Nephron progenitor cell (in vitro differentiated cells): ENCODE results near the gene CLEC4G.
"Not testable (repeated sequence)": the region's sequence is repeated elsewhere in the genome, so short reads cannot be mapped to it uniquely, and the experiment has no call there.

Experiments
- DNase-seq: peaks from one replicate; pipeline ENCODE4 v3.0.0; 2021
- H3K27ac Mint-ChIP-seq: 2 replicates; pipeline ENCODE4 v1.8.0; 2021; ENCODE audit warnings: mild to moderate bottlenecking, moderate library complexity, mixed read lengths
- H3K27me3 Mint-ChIP-seq: 2 replicates; pipeline ENCODE4 v1.8.0; 2021; ENCODE audit warnings: mild to moderate bottlenecking, low read depth, mixed read lengths; ENCODE audit not compliant: poor library complexity
- H3K36me3 Mint-ChIP-seq: 2 replicates; pipeline ENCODE4 v1.8.0; 2021; ENCODE audit warnings: low read depth, mixed read lengths
- H3K4me1 Mint-ChIP-seq: 2 replicates; pipeline ENCODE4 v1.8.0; 2021; ENCODE audit warnings: mixed read lengths
- H3K4me3 Mint-ChIP-seq: 2 replicates; pipeline ENCODE4 v1.8.0; 2021; ENCODE audit warnings: mild to moderate bottlenecking, moderate library complexity, mixed read lengths
- H3K9me3 Mint-ChIP-seq: 2 replicates; pipeline ENCODE4 v1.8.0; 2021; ENCODE audit warnings: mild to moderate bottlenecking, moderate library complexity, mixed read lengths
- TF ChIP-seq, protein P1 (sequence below): fragments of 200-600 bp; sonication (generic); IDR thresholded peaks from 2 replicates; pipeline ENCODE4 v1.5.0; 2021; ENCODE audit warnings: antibody characterized with exemption

Gene CLEC4G

DNA sequence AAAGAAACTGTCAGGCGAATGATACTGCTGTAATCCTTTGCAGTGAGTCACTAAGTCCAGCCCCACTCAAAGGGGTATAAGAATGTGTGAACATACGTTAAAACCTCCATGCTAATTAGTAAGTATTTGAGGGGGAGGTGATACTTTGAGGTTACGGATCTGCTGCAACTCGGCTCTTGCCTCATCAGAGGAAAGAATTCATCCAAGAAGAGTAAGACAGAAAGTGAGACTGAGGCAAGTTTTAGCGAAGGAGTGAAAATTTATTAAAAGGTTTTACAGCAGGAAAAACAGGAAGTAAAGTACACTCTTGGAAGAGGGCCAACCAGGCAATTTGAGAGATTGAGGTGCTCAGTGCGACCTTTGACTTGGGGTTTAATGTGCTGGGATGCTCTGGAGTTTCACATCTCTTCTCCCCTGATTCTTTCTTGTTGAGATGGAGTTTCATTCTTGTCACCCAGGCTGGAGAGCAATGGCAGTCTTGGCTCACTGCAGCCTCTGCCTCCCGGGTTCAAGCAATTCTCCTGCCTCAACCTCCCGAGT lies 40.9 kb upstream of the CLEC4G start:
- no peak overlapping the region for H3K27ac Mint-ChIP-seq
- no peak for DNase-seq
- no peak overlapping the region for H3K4me3 Mint-ChIP-seq
- peaks cover 3% of the 10 kb centered on the region for H3K9me3 Mint-ChIP-seq
- peaks cover 6% of the 10 kb centered on the region for H3K4me1 Mint-ChIP-seq
- TF ChIP-seq, protein P1, sequence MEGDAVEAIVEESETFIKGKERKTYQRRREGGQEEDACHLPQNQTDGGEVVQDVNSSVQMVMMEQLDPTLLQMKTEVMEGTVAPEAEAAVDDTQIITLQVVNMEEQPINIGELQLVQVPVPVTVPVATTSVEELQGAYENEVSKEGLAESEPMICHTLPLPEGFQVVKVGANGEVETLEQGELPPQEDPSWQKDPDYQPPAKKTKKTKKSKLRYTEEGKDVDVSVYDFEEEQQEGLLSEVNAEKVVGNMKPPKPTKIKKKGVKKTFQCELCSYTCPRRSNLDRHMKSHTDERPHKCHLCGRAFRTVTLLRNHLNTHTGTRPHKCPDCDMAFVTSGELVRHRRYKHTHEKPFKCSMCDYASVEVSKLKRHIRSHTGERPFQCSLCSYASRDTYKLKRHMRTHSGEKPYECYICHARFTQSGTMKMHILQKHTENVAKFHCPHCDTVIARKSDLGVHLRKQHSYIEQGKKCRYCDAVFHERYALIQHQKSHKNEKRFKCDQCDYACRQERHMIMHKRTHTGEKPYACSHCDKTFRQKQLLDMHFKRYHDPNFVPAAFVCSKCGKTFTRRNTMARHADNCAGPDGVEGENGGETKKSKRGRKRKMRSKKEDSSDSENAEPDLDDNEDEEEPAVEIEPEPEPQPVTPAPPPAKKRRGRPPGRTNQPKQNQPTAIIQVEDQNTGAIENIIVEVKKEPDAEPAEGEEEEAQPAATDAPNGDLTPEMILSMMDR: no peak
- H3K36me3 Mint-ChIP-seq: no peaks in the 10 kb centered on the region
- peaks cover 19% of the 10 kb centered on the region for H3K27me3 Mint-ChIP-seq

DNA sequence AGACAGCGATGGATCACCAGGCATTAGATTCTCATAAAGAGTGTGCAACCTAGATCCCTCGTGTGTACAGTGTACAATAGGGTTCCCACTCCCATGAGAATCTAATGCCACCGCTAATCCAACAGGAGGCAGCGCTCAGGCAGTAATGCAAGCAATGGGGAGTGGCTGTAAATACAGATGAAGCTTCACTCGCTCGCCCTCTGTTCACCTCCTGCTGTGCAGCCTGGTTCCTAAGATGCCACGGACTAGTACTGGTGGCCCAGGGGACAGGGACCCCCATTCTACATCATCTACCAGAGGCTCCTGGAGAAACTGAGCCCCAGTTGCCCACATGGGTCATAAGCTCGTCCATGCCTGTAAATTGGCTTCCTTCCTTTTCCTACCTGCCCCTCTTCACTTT lies 39.2 kb upstream of the CLEC4G start:
- H3K36me3 Mint-ChIP-seq: no peaks in the 10 kb centered on the region
- H3K27ac Mint-ChIP-seq: no peak overlapping the region
- H3K27me3 Mint-ChIP-seq: peaks cover 17% of the 10 kb centered on the region
- peaks cover 6% of the 10 kb centered on the region for H3K4me1 Mint-ChIP-seq
- DNase-seq: no peak
- H3K4me3 Mint-ChIP-seq: no peak overlapping the region
- TF ChIP-seq, protein P1: no peak
- peaks cover 3% of the 10 kb centered on the region for H3K9me3 Mint-ChIP-seq

DNA sequence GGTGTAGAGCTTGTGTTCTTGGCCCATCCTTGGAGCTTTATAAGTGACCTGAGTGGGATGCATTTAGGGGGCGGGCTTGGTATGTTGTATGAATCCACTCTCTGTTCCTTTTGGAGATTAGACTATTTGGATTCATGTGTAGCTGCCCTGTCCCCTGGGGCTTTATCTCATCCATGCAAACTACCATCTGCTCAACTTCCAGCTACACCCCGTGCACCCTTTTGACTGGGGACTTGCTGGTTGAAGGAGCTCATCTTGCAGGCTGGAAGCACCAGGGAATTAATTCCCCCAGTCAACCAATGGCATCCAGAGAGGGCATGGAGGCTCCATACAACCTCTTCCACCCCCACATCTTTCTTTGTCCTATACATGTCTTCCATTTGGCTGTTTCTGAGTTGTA lies 37.3 kb upstream of the CLEC4G start:
- peaks cover 3% of the 10 kb centered on the region for H3K9me3 Mint-ChIP-seq
- DNase-seq: no peak
- H3K4me3 Mint-ChIP-seq: no peak overlapping the region
- no peaks in the 10 kb centered on the region for H3K36me3 Mint-ChIP-seq
- peaks cover 15% of the 10 kb centered on the region for H3K27me3 Mint-ChIP-seq
- no peak overlapping the region for H3K27ac Mint-ChIP-seq
- H3K4me1 Mint-ChIP-seq: peaks cover 6% of the 10 kb centered on the region
- TF ChIP-seq, protein P1: no peak

DNA sequence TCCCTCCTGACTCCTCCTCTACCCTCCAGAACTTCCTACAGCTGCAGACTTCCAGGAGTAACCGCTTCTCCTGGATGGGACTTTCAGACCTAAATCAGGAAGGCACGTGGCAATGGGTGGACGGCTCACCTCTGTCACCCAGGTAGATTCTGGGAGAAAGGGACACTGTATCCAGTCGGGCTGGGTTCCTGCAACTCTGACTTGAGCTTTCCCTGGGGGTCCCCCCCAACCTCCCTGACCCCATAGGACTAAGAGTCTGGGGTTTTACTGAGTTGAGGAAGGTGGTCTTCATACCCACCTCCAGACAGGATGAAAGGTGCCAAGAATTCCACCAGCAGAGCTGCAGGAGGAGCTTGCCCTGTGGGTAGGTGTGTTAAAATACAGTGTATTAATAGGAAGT lies 35.6 kb upstream of the CLEC4G start:
- peaks cover 1% of the 10 kb centered on the region for H3K4me1 Mint-ChIP-seq
- DNase-seq: no peak
- H3K4me3 Mint-ChIP-seq: no peak overlapping the region
- no peak overlapping the region for H3K27ac Mint-ChIP-seq
- TF ChIP-seq, protein P1: no peak
- H3K36me3 Mint-ChIP-seq: no peaks in the 10 kb centered on the region
- H3K27me3 Mint-ChIP-seq: peaks cover 20% of the 10 kb centered on the region
- H3K9me3 Mint-ChIP-seq: peaks cover 6% of the 10 kb centered on the region

DNA sequence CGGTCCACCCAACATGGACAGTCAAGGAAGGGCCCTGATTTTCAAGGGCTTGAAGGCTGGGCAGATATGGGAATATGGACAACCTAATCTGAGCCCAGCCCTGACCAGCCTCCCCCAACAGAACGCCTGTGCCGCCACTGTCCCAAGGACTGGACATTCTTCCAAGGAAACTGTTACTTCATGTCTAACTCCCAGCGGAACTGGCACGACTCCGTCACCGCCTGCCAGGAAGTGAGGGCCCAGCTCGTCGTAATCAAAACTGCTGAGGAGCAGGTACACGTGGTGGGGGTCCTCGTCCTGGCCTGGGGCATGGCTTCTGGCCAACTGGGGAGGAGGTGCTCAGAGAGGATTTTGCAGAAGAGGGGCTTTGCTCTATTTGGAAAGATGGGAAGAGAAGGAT lies 34.6 kb upstream of the CLEC4G start:
- Mint-ChIP-seq H3K4me3 (no peak overlapping the region), H3K36me3 (no peaks in the 10 kb centered on the region), H3K27me3 (peaks cover 20% of the 10 kb centered on the region), H3K27ac (no peak overlapping the region), H3K9me3 (peaks cover 12% of the 10 kb centered on the region), H3K4me1 (no peaks in the 10 kb centered on the region)
- no peak for DNase-seq
- TF ChIP-seq, protein P1: no peak

DNA sequence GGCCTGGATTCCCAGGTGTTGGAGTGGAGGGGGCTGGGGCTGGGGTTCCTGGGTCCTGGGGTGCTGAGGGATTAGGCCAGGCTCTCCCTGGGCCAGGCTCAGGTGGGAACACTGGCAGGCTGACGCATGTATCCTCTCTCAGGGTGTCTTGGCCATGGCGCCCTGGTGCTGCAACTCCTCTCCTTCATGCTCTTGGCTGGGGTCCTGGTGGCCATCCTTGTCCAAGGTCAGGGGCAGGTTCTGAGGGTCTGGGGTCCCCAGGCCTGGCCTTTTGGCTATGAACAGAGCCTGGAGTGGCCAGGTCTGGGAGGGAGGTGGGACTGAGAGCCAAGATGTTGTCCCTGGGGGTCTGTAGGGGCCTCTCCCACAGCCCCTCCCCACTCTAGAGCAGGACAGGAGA lies 33.1 kb upstream of the CLEC4G start:
- Mint-ChIP-seq H3K9me3 (peaks cover 23% of the 10 kb centered on the region), H3K27me3 (peaks cover 23% of the 10 kb centered on the region)
- not testable (repeated sequence) for H3K27ac Mint-ChIP-seq, DNase-seq, H3K36me3 Mint-ChIP-seq, H3K4me1 Mint-ChIP-seq, H3K4me3 Mint-ChIP-seq

DNA sequence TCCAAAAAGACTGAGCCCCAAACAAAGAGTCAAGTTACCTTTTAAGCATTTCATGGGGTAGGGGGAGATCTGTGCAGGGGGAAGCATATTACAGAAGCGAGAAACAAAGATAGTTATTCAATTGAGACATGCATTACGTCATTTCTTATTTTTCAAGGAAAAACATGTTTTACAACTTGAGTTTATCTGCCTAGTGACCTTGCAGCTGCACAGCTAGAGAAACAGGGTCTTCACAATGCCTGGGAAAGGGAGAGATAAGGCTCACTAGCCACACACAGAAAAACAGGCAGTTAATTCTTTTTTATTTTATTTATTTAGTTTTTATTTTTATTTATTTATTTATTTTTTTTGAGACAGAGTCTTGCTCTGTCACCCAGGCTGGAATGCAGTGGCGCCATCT lies 32.2 kb upstream of the CLEC4G start:
- not testable (repeated sequence) for H3K27ac Mint-ChIP-seq, H3K4me1 Mint-ChIP-seq, H3K36me3 Mint-ChIP-seq, H3K4me3 Mint-ChIP-seq, DNase-seq
- Mint-ChIP-seq H3K27me3 (peaks cover 22% of the 10 kb centered on the region), H3K9me3 (peaks cover 29% of the 10 kb centered on the region)
